Measurements from ENCODE around the gene WIPF3.

The WIPF3 gene

DNA sequence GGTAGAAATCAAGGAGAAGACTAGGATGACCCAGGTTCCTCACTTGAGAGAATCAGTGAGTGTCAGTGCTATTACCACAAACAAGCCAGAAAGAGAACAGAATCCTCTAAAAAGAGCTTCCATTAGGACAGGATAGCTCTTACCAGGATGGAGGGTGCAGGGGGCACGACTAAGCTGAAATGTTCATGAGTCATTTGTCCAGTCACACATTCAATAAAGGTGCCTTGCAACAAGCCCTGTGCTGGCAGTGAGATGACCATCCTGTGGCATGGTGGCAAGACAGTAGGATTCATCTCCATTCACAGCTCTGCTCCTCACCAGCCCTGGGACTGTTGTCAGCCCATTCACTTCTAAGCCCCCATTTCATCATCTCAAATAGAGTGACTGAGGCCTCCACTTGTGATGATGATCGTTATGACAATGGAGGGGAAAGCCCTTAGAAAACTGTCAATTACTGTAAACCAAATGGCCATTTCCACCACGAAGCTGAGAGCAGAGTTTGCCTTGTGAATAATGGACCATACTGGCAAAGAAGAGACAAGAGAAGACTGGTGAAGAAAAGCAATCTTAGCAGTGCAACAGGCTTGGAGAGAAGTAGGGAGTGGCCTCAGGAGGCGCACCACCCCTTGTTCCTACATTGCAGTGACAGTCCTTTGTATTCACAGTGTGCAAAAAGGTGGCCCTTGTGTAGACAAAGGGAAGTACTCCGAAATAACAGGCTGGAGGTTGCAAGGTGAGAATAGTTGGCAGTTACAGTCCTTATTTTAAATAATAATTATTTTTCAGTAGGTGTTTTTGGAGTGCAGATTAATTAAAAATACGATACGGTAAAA lies 9.0 kb upstream of the WIPF3 start:
- no peak for DNase-seq (ENCODE audit: low spot score)
- TF ChIP-seq, protein P1, sequence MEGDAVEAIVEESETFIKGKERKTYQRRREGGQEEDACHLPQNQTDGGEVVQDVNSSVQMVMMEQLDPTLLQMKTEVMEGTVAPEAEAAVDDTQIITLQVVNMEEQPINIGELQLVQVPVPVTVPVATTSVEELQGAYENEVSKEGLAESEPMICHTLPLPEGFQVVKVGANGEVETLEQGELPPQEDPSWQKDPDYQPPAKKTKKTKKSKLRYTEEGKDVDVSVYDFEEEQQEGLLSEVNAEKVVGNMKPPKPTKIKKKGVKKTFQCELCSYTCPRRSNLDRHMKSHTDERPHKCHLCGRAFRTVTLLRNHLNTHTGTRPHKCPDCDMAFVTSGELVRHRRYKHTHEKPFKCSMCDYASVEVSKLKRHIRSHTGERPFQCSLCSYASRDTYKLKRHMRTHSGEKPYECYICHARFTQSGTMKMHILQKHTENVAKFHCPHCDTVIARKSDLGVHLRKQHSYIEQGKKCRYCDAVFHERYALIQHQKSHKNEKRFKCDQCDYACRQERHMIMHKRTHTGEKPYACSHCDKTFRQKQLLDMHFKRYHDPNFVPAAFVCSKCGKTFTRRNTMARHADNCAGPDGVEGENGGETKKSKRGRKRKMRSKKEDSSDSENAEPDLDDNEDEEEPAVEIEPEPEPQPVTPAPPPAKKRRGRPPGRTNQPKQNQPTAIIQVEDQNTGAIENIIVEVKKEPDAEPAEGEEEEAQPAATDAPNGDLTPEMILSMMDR (IDR thresholded peaks at IDR 0.05; ENCODE audit: extremely low read depth, missing control alignments), result no peak

DNA sequence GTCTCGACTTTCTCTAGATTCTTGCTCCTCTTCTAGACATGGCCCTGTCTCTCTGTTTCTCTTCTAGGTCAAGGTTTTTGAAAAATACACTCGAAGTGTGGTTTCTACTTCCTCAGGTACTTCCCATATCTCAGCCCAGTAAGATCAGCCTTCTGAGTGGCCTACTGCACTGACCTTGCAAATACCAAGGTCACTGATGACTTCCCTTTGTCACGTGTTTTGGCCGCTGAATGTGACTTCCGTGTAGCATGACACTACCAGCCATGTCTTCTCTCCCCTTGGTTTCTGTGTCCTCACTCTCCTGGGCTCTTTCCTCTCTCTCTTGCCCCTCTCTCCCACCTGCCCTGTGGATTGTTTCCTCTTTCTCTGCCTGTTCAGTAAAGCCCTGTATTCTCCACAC lies 7.9 kb upstream of the WIPF3 start:
- DNase-seq (ENCODE audit: low spot score), result no peak

DNA sequence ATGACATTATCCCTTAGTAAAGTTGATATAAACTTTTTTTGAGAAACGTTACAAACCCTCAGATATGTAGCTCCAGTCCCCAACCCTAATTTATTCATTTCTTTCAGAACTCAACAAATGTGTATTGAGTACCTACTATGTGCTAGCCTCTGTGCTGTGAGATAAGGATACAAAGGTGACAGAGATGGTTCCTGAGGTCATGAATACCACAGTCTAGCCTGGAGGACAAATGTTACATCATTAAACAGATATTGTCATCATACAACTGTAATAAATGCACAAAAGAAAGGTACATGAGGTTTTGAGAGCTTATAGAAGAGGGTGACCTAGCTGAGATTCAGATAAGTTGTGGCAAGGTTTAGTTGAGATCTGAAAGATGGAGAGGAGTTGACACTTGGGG lies 4.4 kb upstream of the WIPF3 start:
- no peak for DNase-seq (ENCODE audit: low spot score)
- TF ChIP-seq, protein P1 (IDR thresholded peaks at IDR 0.05; ENCODE audit: extremely low read depth, missing control alignments), result no peak

More for the DNA sequence above, 7.9 kb upstream of the WIPF3 start:
- TF ChIP-seq, protein P1 (IDR thresholded peaks at IDR 0.05; ENCODE audit: extremely low read depth, missing control alignments), result no peak

DNA sequence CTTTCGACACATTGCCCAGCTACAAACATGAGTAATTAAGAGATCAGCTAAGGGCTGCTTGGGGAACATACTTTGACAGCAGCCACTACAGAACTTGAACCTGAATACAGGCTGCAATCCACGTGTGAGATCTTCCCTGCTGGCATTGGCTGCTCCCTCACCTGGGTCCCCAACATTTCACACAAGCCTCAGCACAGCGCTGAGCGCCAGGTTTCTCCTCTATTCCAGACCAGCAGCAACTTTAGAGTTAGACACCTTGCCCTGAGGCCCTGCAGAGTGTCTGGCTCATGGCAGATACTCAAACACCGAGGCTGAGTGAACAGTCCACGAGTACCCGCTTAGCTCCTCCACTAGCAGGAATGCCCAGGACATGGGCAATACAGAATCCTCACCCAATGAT lies 1.3 kb upstream of the WIPF3 start:
- no peak for DNase-seq (ENCODE audit: low spot score)
- TF ChIP-seq, protein P1 (IDR thresholded peaks at IDR 0.05; ENCODE audit: extremely low read depth, missing control alignments), result no peak

DNA sequence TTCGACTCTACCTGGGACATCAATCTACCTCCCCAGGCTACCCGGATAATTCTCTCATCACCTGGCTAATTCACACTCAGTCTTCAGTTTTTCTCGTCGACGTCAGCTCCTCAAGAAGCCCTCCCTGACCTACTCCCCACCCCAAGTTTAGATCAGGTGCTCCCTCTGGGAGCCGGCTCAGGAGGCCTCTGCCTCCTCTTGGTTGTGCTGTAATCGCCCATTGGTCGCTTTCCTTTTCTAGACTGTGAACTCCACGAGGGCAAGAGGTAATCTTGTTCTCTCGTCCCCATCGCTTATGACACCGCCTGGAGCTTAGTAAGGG lies 461 bp upstream of the WIPF3 start:
- no peak for DNase-seq (ENCODE audit: low spot score)
- TF ChIP-seq, protein P1 (IDR thresholded peaks at IDR 0.05; ENCODE audit: extremely low read depth, missing control alignments), result no peak

DNA sequence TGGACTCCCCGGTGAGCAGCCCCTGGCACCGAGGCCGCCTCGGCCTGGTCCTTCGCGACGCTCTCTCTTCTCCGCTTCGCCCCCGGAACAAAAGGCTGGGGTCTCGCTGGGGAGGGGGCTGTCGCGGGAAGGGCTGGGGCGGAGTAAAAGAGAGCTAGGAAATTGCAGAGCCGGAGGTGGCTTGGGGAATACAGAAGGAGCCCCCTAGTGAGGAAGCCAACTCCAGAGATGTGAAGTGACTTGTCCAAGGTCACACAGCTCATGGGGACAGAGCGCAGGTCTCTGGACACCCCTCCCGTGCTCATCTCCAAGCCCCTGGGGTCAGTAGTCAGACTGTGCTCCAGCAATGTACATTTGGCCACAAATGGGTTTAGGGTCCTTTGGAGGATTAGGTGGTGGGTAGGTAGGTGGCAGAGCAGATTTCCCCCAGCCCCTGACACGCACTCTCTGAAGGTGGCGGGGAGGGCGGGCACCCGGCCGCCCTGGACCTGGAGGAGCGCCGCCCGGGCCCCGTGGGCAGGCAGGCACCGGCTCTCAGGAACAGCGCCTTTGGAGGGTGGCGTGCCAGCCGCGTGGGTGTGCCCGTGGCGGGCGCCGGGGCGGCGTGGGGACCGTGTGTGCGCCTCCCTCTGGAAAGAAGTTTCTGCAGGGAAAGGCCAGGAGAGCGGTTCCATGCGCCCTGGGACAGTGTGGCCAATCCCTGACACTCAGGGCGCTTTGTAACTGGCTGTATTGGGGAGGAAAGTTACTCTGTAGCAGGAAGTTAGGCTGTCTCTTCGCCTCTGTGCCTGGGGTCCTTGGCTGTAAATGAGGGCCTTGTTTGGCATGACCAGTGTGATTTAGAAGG lies 910 bp downstream of the WIPF3 start:
- no peak for DNase-seq (ENCODE audit: low spot score)
- TF ChIP-seq, protein P1 (IDR thresholded peaks at IDR 0.05; ENCODE audit: extremely low read depth, missing control alignments), result no peak

Measured in GM20000 (cell line).